ENCODE data around the gene GMDS.

DNA sequence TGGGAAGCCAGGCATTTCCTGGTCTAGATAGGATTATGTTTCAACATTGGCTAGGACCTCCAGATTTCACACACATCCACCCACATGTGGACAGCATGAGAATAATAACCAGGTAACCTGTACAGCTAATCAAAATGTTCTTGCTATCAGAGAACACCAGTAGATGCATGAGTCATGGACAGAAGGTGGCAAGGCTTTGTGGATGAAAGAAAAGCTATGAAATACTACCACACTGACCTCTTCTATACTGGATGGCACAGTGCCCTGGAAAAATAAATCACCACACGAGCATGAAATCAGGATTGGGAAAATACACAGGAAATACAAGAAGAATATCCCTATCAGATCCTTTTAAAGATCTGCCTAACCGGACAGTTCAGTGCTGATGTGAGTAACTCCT lies 113.0 kb downstream of the GMDS start:
- TF ChIP-seq, protein P1, sequence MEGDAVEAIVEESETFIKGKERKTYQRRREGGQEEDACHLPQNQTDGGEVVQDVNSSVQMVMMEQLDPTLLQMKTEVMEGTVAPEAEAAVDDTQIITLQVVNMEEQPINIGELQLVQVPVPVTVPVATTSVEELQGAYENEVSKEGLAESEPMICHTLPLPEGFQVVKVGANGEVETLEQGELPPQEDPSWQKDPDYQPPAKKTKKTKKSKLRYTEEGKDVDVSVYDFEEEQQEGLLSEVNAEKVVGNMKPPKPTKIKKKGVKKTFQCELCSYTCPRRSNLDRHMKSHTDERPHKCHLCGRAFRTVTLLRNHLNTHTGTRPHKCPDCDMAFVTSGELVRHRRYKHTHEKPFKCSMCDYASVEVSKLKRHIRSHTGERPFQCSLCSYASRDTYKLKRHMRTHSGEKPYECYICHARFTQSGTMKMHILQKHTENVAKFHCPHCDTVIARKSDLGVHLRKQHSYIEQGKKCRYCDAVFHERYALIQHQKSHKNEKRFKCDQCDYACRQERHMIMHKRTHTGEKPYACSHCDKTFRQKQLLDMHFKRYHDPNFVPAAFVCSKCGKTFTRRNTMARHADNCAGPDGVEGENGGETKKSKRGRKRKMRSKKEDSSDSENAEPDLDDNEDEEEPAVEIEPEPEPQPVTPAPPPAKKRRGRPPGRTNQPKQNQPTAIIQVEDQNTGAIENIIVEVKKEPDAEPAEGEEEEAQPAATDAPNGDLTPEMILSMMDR (conservative IDR thresholded peaks at IDR 0.05; ENCODE audit: low read depth, low read length), result no peak
- TF ChIP-seq CHD1 (IDR thresholded peaks at IDR 0.05; ENCODE audit: low read depth, low read length), result no peak
- TF ChIP-seq POLR2A (IDR thresholded peaks at IDR 0.05; ENCODE audit: low read depth, low read length), result no peak
- no peak for TF ChIP-seq SMC3 (IDR thresholded peaks at IDR 0.05; ENCODE audit: low read depth, low read length)
- TF ChIP-seq CEBPB (IDR thresholded peaks at IDR 0.05; ENCODE audit: low read depth, low read length), result no peak
- no peak for TF ChIP-seq MAZ (IDR thresholded peaks at IDR 0.05; ENCODE audit: borderline replicate concordance, low read depth, low read length)
- TF ChIP-seq RAD21 (IDR thresholded peaks at IDR 0.05; ENCODE audit: low read length), result no peak
- no peak for TF ChIP-seq FOS (IDR thresholded peaks at IDR 0.05; ENCODE audit: low read depth, low read length)
- no peak for TF ChIP-seq RFX5 (IDR thresholded peaks at IDR 0.05; ENCODE audit: low read depth, low read length)
- TF ChIP-seq, protein P2, sequence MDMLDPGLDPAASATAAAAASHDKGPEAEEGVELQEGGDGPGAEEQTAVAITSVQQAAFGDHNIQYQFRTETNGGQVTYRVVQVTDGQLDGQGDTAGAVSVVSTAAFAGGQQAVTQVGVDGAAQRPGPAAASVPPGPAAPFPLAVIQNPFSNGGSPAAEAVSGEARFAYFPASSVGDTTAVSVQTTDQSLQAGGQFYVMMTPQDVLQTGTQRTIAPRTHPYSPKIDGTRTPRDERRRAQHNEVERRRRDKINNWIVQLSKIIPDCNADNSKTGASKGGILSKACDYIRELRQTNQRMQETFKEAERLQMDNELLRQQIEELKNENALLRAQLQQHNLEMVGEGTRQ (IDR thresholded peaks at IDR 0.05; ENCODE audit: low read depth, low read length), result no peak
- TF ChIP-seq MAFK (IDR thresholded peaks at IDR 0.05; ENCODE audit: low read depth, low read length), result no peak
- TF ChIP-seq NFE2L2 (IDR thresholded peaks at IDR 0.05; ENCODE audit: low read depth, low read length), result no peak
